Right renal cortex interstitium (tissue), 3 donors: Measurements from ENCODE around the gene ACTR1A. TPM values are rescaled to one million over a fixed set of nuclear protein-coding genes. Genes with fewer than 3 reads are reported as not detected.
"Not testable (repeated sequence)": the region's sequence is repeated elsewhere in the genome, so short reads cannot be mapped to it uniquely, and the experiment has no call there.

Source experiments
- DNase-seq, 3 donors: peaks; one replicate each; pipeline ENCODE4 v3.0.0-alpha.2; 2013; ENCODE audit warnings: low read depth in 3 of 3, low spot score in 2 of 3
- polyA plus RNA-seq, 3 donors: library from polyadenylated mRNA; unstranded; fragments of 120-200 nt; gene quantifications; one replicate each; pipeline ENCODE4 v1.2.1, GENCODE V29; 2013; ENCODE audit not compliant: insufficient read length in 3 of 3

The ACTR1A gene
- polyA plus RNA-seq, 3 donors, result 87.7 to 90.1 (median 89.2) TPM

DNA sequence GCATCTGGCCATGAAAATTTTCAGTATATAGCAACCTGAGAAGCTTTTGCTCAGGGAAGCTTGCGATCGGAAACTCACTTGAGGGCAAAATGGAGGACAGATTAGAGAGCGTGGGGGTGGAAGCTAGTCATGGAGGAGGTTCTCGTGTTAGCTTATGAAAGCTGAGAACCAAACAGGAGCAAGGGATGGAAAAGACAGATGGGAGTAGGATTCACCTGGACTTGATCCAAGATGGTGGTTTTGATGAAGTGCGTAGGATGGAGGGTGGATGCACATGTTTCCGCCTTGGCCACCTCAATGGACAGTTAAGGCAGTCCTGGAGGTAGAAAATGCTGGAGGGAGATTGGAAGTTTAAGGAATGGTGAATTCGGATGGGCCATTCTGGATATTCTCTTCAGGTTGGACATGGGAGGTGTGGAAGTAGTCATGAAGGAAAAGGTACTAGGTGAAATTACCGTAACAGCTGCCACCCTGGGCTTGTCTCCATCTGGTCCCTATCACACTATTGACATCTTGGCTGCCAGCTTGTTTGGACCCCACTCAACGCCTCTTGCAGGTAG lies 44.8 kb downstream of the ACTR1A start:
- no peak for DNase-seq

DNA sequence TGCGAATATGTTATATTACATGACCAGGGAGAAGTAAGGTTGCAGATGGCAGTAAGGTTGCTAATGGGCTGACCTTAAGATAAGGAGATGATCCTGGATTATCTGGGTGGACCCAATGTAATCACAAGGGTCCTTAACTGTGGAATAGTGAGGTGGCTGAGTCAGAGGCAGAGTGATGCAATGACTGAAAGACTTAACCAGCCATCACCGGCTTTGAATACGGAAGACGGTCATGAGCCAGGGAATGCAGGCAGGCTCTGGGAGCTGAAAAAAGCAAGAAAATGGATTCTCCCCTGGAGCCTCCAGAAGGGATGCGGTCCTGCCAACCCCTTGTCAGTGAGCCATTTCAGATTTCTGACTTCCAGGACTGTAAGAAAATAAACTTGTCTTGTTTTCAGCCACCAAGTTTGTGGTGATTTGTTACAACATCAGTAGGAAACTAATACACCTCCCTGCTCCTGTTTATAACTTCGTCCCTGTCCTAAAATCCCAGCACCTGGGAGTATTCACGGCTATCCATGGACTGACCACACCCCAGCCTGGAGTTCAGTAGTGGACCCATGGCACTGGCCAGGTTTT lies 46.5 kb downstream of the ACTR1A start:
- DNase-seq, result no peak

- DNase-seq, result not testable (repeated sequence)
Observed at GRCh38 chr10:102454662-102455487, 47.6 kb downstream of the ACTR1A start.

DNA sequence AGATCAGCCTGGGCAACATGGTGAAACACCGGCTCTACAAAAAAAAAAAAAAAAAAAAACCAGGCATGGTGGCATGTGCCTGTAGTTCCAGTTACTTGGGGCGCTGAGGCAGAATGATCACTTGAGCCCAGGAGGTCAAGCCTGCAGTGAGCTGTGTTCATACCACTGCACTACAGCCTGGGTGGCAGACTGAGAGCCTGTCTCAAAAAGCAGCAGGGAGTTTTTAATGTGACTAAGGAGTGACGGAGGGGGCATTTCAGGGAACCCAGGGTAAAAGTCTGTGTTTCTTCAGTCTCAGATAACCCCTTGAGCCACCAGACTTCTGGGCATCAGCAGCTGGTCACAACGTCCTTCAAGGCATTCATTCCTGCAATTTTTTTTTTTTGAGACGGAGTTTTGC lies 49.0 kb downstream of the ACTR1A start:
- no peak for DNase-seq

- no peak for DNase-seq
Observed at GRCh38 chr10:102452672-102453340, 49.7 kb downstream of the ACTR1A start.

DNA sequence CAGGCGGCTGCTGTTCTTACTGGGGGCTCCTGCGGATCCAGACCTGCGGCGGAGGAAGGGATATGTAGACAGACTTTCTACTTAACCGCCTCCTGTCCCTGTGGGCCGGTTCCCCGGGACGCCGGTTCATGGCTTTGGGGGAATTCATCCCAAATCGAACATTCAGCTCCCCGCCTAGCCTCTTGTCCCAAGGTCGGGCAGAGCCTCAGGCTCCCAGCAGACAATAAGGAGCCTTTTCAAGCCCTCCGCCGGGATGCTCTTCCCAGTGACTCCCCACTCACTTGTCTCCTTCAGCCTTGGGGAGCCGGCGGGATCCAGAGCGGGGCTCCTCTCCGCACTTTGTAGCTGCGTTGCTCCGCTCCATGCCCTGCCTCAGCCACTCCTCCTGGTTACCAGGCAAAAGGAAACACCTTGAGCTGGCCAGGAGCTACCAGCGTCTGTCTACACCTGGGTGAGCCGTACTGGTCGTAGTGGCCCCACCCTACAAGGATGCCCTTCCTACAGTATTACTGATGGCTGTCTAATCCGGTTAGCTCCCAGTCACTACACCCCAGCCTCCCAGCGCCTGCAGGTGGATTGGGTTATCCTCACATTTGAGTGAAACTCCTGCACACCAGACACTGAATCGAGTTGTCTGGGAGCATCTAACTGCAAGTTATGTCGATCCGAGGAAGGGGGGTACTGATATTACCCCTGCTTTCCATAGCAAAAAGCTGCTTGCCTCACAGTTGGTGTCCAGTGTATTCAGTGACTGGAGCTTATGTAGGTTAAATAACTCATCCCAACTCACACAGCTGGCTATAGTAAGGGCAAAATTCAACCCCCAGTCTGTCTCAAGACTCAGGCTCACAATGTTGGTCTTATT lies 51.2 kb downstream of the ACTR1A start, which contains the start of gene C10orf95:
Gene C10orf95, minus strand, starts transcription at position 439 of the 865 bp plus-strand sequence. CDS start 450 bp downstream, outside the sequence.
- DNase-seq, result no peak

- peak in 1 of 3 donors; percentile 76 for DNase-seq
Observed at GRCh38 chr10:102450374-102451104, 52.0 kb downstream of the ACTR1A start.

DNA sequence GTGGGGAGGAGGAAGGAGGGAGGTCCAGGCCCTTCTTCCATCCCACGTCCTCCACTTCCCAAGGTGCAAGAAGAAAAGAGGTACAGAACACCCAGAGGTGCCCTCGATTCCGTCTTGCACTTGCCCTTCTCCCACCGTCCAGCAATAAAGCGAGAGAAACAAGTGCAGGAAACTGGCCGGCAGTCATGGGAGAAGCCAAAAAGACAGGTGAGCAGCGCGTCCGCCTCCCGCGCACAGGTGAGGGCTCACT lies 52.5 kb downstream of the ACTR1A start:
- no peak for DNase-seq

GRCh38 chr10:102449321-102450123 lies 53.0 kb downstream of the ACTR1A start:
- DNase-seq, result no peak

DNA sequence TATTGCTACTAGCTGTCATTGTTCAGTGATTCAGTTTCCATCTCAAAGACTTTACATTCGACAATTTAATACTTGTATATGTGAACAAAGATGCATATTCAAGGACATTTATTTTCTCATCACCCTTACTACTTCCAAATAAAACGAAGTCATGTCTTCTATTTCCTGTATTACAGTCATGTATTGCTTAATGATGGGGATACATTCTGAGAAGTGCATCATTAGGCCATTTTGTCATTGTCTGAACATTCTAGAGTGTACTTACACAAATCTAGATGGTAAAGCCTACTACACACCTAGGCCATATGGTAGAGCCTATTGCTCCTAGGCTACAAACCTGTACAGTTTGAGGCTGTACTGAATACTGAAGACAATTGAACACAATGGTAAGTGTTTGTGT lies 57.7 kb downstream of the ACTR1A start:
- DNase-seq, result no peak

DNA sequence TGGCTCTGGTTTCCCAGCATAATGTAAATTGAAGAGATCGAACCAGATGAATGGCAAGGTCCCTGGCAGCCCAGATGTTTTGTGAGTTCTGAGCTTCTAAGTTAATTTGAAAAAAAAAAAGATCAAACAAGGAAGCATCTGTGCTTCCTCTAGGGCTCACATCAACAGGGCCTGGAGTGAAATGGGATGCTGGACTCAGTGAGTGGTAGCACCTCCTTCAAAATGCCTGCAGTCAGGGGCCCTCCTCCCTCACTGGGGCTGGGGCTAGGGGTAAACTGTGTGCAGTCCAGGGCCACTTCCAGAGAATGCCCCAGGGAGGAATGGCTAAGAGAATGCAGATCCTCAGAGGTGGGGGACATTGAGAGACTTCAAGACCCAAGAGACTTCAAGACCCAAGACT lies 64.1 kb downstream of the ACTR1A start:
- no peak for DNase-seq

DNA sequence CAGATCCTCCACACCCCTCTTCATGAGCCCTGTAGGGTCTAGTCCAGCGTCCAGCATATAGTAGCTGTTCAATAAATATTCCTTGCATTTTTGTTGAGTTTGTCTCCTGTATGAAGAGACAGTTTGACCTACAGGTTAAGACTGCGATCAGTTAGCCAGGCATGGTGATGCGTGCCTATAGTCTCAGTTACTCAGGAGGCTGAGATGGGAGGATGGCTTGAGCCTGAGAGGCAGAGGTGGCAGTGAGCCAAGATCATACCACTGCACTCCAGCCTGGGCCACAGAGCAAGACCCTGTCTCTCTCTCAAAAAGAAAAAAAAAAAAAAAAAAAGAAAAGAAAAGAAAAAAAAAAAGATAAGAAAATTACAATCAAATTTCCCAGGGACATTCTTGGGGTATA lies 65.0 kb downstream of the ACTR1A start:
- DNase-seq, result no peak

DNA sequence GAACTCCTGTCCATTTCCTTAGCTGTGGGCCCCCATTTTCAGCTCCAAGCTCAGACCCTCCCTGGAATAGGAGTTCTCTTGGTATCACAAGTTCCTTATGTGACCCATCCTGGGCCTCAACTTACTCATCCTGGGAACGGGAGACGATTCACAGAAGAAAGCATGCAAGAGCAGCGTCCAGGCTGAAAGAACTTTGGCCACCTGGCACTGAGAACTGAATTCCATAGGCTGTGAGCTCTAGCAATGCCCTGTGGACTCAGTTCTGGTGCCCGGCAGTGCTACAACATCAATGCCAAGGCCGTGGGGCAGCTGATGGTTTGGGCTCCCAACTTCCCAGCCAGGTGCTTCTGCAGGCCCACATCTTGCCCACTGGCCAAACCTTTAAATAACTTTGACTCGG lies 66.2 kb downstream of the ACTR1A start:
- DNase-seq, result no peak

GRCh38 chr10:102435529-102436233 lies 66.8 kb downstream of the ACTR1A start:
- no peak for DNase-seq

DNA sequence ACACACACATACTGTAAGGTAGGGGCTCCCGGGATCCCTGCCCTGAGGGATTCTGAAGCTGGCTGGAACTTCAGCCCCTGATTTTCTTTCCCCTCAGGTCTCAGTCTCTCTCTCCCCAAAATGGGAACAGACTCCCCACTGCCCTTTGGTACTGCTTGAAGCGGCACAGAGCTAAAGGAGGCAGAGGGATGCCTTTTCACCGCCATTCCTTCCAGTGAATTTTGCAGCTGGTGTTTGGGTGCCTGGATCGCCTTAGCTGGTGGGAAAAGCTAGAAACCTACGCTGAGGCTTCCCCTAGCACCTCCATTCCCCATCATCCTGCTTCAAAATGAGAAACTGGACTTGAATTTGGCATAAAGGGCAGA lies 67.4 kb downstream of the ACTR1A start:
- no peak for DNase-seq

- no peak for DNase-seq
Observed at GRCh38 chr10:102434394-102435132, 67.9 kb downstream of the ACTR1A start.

GRCh38 chr10:102433619-102434046 lies 68.9 kb downstream of the ACTR1A start:
- no peak for DNase-seq
